ENCODE data around the gene SLC37A4. TPM values are rescaled to one million over a fixed set of nuclear protein-coding genes. Genes with fewer than 3 reads are reported as not detected.
"Not testable (repeated sequence)": the region's sequence is repeated elsewhere in the genome, so short reads cannot be mapped to it uniquely, and the experiment has no call there.

The SLC37A4 gene
- total RNA-seq, 1 experiment from 2014 or later, result 49.3 TPM

DNA sequence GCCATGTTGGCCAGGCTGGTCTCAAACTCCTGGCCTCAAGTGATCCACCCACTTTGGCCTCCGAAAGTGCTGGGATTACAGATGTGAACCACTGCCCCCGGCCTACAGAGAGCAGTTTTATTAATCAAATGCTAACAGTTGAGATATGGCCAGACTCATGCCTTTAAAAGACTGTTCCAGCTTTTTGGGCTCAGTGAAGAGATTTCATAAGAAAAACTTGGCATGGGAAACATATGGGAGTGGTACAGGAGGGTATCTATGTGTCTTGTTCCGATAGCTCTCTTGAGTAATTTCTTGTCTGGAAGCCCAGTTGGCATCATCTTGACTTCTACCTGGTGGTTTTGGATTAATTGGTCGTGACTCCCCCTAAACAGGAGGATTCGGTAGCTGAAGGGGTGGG, 8.2 kb upstream of the SLC37A4 start:
- Histone ChIP-seq H3K4me3 (ENCODE audit: low read depth, low read length, poor library complexity, severe bottlenecking) (no peak overlapping the region), H3K4me1 (ENCODE audit: insufficient read depth, low read length, poor library complexity, severe bottlenecking) (no peaks in the 10 kb centered on the region), H3K36me3 (ENCODE audit: insufficient read depth, low read length, poor library complexity, severe bottlenecking) (no peaks in the 10 kb centered on the region), H3K9me3 (ENCODE audit: low read depth, low read length, poor library complexity, severe bottlenecking) (no peaks in the 10 kb centered on the region), H3K27me3 (replicated peaks; ENCODE audit: insufficient read depth, low read depth, low read length, poor library complexity) (no peaks in the 10 kb centered on the region), H3K27ac (ENCODE audit: low read depth, low read length, poor library complexity, severe bottlenecking) (no peak overlapping the region)
- ChIA-PET CTCF (no interaction called here), POLR2A (ENCODE audit: low non-redundant PET) (interaction anchor here (0.7 kb wide), 1 partner anchor 20 kb away, joined by 3 read pairs; the partner anchor contains the start of gene TRAPPC4)
- TF ChIP-seq, protein P1, sequence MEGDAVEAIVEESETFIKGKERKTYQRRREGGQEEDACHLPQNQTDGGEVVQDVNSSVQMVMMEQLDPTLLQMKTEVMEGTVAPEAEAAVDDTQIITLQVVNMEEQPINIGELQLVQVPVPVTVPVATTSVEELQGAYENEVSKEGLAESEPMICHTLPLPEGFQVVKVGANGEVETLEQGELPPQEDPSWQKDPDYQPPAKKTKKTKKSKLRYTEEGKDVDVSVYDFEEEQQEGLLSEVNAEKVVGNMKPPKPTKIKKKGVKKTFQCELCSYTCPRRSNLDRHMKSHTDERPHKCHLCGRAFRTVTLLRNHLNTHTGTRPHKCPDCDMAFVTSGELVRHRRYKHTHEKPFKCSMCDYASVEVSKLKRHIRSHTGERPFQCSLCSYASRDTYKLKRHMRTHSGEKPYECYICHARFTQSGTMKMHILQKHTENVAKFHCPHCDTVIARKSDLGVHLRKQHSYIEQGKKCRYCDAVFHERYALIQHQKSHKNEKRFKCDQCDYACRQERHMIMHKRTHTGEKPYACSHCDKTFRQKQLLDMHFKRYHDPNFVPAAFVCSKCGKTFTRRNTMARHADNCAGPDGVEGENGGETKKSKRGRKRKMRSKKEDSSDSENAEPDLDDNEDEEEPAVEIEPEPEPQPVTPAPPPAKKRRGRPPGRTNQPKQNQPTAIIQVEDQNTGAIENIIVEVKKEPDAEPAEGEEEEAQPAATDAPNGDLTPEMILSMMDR (conservative IDR thresholded peaks at IDR 0.05; ENCODE audit: low read depth, low read length), result no peak
- no peak for TF ChIP-seq EZH2 (IDR thresholded peaks at IDR 0.05; ENCODE audit: borderline replicate concordance, low read depth, low read length, poor library complexity, severe bottlenecking)
- intact Hi-C loops (cut with micrococcal nuclease; ENCODE audit: unreplicated experiment), result no loop called here
- no peak for DNase-seq (ENCODE audit: low spot score)
- BruUV-seq (replicated peaks), result no TSS peak

DNA sequence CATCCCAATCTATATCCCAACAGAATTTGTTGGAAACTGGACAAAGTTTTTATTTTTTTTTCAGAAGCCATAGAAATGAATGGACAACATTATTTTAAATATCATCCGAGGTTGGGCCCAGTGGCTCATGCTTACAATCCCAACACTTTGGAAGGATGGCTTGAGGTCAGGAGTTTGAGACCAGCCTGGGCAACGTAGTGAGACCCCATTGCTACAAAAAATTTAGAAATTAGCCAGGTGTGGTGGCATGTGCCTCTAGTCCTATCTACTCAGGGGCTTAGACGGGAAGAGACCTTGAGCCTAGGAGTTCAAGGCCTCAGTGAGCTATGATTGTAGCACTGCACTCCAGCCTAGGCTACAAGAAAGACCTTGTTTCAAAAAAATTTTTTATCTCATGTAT, 4.1 kb upstream of the SLC37A4 start:
- CTCF ChIA-PET, result interaction anchor here (0.5 kb wide), 1 partner anchor 373 kb away, joined by 3 read pairs; no protein-coding TSS in a partner anchor
- no peaks in the 10 kb centered on the region for H3K36me3 ChIP-seq (ENCODE audit: insufficient read depth, low read length, poor library complexity, severe bottlenecking)
- intact Hi-C loops (cut with micrococcal nuclease; ENCODE audit: unreplicated experiment), result no loop called here

DNA sequence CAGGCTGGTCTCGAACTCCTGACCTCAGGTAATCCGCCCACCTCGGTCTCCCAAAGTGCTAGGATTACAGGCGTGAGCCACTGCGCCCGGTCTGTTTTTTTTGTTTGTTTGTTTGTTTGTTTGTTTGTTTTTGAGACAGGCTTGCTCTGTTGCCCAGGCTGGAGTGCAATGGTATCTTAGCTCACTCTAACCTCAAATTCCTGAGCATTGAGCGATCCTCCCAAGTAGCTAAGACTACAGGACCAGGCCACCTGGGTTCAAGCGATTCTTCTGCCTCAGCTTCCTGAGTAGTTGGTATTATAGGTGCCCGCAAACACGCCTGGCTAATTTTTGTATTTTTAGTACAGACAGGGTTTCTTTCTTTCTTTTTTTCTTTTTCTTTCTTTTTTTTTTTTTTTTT, 2.7 kb upstream of the SLC37A4 start:
- BruUV-seq (replicated peaks); H3K27me3 ChIP-seq (replicated peaks; ENCODE audit: insufficient read depth, low read depth, low read length, poor library complexity); H3K4me3 ChIP-seq (ENCODE audit: low read depth, low read length, poor library complexity, severe bottlenecking); H3K36me3 ChIP-seq (ENCODE audit: insufficient read depth, low read length, poor library complexity, severe bottlenecking); POLR2A ChIA-PET (ENCODE audit: low non-redundant PET); DNase-seq (ENCODE audit: low spot score); H3K9me3 ChIP-seq (ENCODE audit: low read depth, low read length, poor library complexity, severe bottlenecking); intact Hi-C loops (cut with micrococcal nuclease; ENCODE audit: unreplicated experiment); H3K27ac ChIP-seq (ENCODE audit: low read depth, low read length, poor library complexity, severe bottlenecking): not testable (repeated sequence)
- peaks cover 13% of the 10 kb centered on the region for H3K4me1 ChIP-seq (ENCODE audit: insufficient read depth, low read length, poor library complexity, severe bottlenecking)
- CTCF ChIA-PET, result interaction anchor here (0.6 kb wide), 1 partner anchor 37 kb away, joined by 6 read pairs; no protein-coding TSS in a partner anchor

More for the DNA sequence above, 4.1 kb upstream of the SLC37A4 start:
- no TSS peak for BruUV-seq (replicated peaks)
- H3K27ac ChIP-seq (ENCODE audit: low read depth, low read length, poor library complexity, severe bottlenecking), result no peak overlapping the region
- H3K4me1 ChIP-seq (ENCODE audit: insufficient read depth, low read length, poor library complexity, severe bottlenecking), result peaks cover 3% of the 10 kb centered on the region
- H3K27me3 ChIP-seq (replicated peaks; ENCODE audit: insufficient read depth, low read depth, low read length, poor library complexity), result no peaks in the 10 kb centered on the region
- POLR2A ChIA-PET (ENCODE audit: low non-redundant PET), result no interaction called here
- H3K9me3 ChIP-seq (ENCODE audit: low read depth, low read length, poor library complexity, severe bottlenecking), result no peaks in the 10 kb centered on the region
- no peak for DNase-seq (ENCODE audit: low spot score)
- no peak overlapping the region for H3K4me3 ChIP-seq (ENCODE audit: low read depth, low read length, poor library complexity, severe bottlenecking)
- TF ChIP-seq, protein P1 (conservative IDR thresholded peaks at IDR 0.05; ENCODE audit: low read depth, low read length), result no peak
- no peak for TF ChIP-seq EZH2 (IDR thresholded peaks at IDR 0.05; ENCODE audit: borderline replicate concordance, low read depth, low read length, poor library complexity, severe bottlenecking)

DNA sequence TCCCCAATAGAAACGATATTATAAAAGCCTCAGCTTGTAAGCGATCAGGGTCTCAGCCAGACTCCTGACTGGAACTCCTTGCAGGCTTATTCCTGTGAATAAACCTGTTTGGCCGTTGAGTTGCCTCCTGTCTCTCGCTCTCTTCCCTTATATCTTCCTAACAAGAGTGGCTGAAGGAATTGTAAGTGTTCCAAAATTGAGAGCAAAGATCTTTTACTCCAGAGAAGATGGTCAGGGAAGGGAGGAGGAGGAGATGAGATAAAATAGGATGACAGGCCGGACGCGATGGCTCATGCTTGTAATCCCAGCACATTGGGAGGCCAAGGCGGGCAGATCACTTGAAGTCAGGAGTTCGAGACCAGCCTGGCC, 1.2 kb upstream of the SLC37A4 start:
- Histone ChIP-seq H3K4me1 (ENCODE audit: insufficient read depth, low read length, poor library complexity, severe bottlenecking) (peaks cover 13% of the 10 kb centered on the region), H3K27ac (ENCODE audit: low read depth, low read length, poor library complexity, severe bottlenecking) (no peak overlapping the region), H3K4me3 (ENCODE audit: low read depth, low read length, poor library complexity, severe bottlenecking) (no peak overlapping the region), H3K9me3 (ENCODE audit: low read depth, low read length, poor library complexity, severe bottlenecking) (no peaks in the 10 kb centered on the region), H3K27me3 (replicated peaks; ENCODE audit: insufficient read depth, low read depth, low read length, poor library complexity) (no peaks in the 10 kb centered on the region), H3K36me3 (ENCODE audit: insufficient read depth, low read length, poor library complexity, severe bottlenecking) (peaks cover 21% of the 10 kb centered on the region)
- TF ChIP-seq EZH2 (IDR thresholded peaks at IDR 0.05; ENCODE audit: borderline replicate concordance, low read depth, low read length, poor library complexity, severe bottlenecking), result no peak
- TF ChIP-seq, protein P1 (conservative IDR thresholded peaks at IDR 0.05; ENCODE audit: low read depth, low read length), result no peak
- CTCF ChIA-PET, result no interaction called here
- BruUV-seq (replicated peaks), result no TSS peak
- DNase-seq (ENCODE audit: low spot score), result no peak
- POLR2A ChIA-PET (ENCODE audit: low non-redundant PET), result no interaction called here
- intact Hi-C loops (cut with micrococcal nuclease; ENCODE audit: unreplicated experiment), result no loop called here
